Forelimb muscle (tissue), 1 donor: ENCODE data around the gene STX5. TPM values are rescaled to one million over a fixed set of nuclear protein-coding genes. Genes with fewer than 3 reads are reported as not detected.
"Not testable (repeated sequence)": the region's sequence is repeated elsewhere in the genome, so short reads cannot be mapped to it uniquely, and the experiment has no call there.

Experiments used
- DNase-seq: peaks from one replicate; pipeline ENCODE4 v3.0.0-alpha.2; 2013; ENCODE audit warnings: low read depth
- polyA plus RNA-seq: library from polyadenylated mRNA; unstranded; fragments of 120-200 nt; gene quantifications from one replicate; pipeline ENCODE4 v1.2.1, GENCODE V29; 2013; ENCODE audit not compliant: insufficient read length

The STX5 gene
- polyA plus RNA-seq, 1 donor, result 32.0 TPM

GRCh38 chr11:62830904-62831519 is 839 bp downstream of the STX5 start:
- no peak for DNase-seq

- DNase-seq, result not testable (repeated sequence)
Measured at GRCh38 chr11:62828130-62828529, 3.7 kb downstream of the STX5 start.

GRCh38 chr11:62823677-62824076 is 8.2 kb downstream of the STX5 start:
- no peak for DNase-seq

GRCh38 chr11:62817129-62817528 is 14.7 kb downstream of the STX5 start:
- DNase-seq, result no peak

- no peak for DNase-seq
Measured at GRCh38 chr11:62816557-62816956, 15.3 kb downstream of the STX5 start.

GRCh38 chr11:62811659-62812058 is 20.2 kb downstream of the STX5 start:
- DNase-seq, result no peak

GRCh38 chr11:62810748-62811147 is 21.1 kb downstream of the STX5 start:
- DNase-seq, result no peak

- no peak for DNase-seq
Measured at GRCh38 chr11:62806611-62807121, 25.2 kb downstream of the STX5 start.

GRCh38 chr11:62805961-62806441 is 25.9 kb downstream of the STX5 start:
- no peak for DNase-seq

GRCh38 chr11:62805076-62805892 is 26.6 kb downstream of the STX5 start, which contains the start of gene NXF1:
NXF1 (minus strand) TSS chr11:62805440; CDS start chr11:62805356, 84 bp downstream.
- peak; percentile 81 for DNase-seq

- DNase-seq, result no peak
Measured at GRCh38 chr11:62804310-62805075, 27.4 kb downstream of the STX5 start.

GRCh38 chr11:62801071-62801470 is 30.8 kb downstream of the STX5 start:
- DNase-seq, result no peak

GRCh38 chr11:62799486-62799885 is 32.4 kb downstream of the STX5 start:
- no peak for DNase-seq

- no peak for DNase-seq
Measured at GRCh38 chr11:62796281-62796680, 35.6 kb downstream of the STX5 start.

- DNase-seq, result no peak
Measured at GRCh38 chr11:62794201-62794775, 37.6 kb downstream of the STX5 start.

- DNase-seq, result no peak
Measured at GRCh38 chr11:62792202-62792575, 39.7 kb downstream of the STX5 start.

GRCh38 chr11:62791501-62792201 is 40.2 kb downstream of the STX5 start, which contains the start of gene TMEM223:
TMEM223 (minus strand) TSS chr11:62792006; CDS start chr11:62791994, 12 bp downstream.
- no peak for DNase-seq

- DNase-seq, result no peak
Measured at GRCh38 chr11:62789576-62789975, 42.3 kb downstream of the STX5 start.

- DNase-seq, result no peak
Measured at GRCh38 chr11:62788991-62789390, 42.9 kb downstream of the STX5 start.

- peak; percentile 94 for DNase-seq
Measured at GRCh38 chr11:62787005-62787759, 44.7 kb downstream of the STX5 start, which contains the start of gene TMEM179B. TMEM179B (plus strand) TSS chr11:62787402; CDS start chr11:62787432, 30 bp downstream.
